H1 (cell line): ENCODE data around the gene HOMER2.

Experiments used
- CBX8 ChIP-seq: fragments of 300-800, 300-1000 bp; sonication (generic); IDR thresholded peaks from 2 replicates; pipeline ENCODE4 v1.7.1; 2016; ENCODE audit warnings: low read depth, low read length, borderline replicate concordance
- CTCF ChIP-seq, 3 experiments: IDR thresholded peaks; 1 replicate in 2 of 3; 2 replicates in 1 of 3; pipeline versions ENCODE4 v1.5.1 to v1.6.1; 2011; ENCODE audit warnings: low read length in 3 of 3, mild to moderate bottlenecking in 3 of 3, inconsistent platforms in 2 of 3, low read depth in 1 of 3, moderate library complexity in 1 of 3; ENCODE audit not compliant: insufficient read depth in 1 of 3; ENCODE audit errors: control extremely low read depth in 1 of 3
- EP300 ChIP-seq, 2 experiments: IDR thresholded peaks; 1 replicate in 1 of 2; 2 replicates in 1 of 2; pipeline ENCODE4 v1.6.1; 2011 to 2012; ENCODE audit warnings: low read depth in 2 of 2, low read length in 2 of 2, mild to moderate bottlenecking in 2 of 2, borderline replicate concordance in 1 of 2, inconsistent platforms in 1 of 2, moderate library complexity in 1 of 2
- EZH2 ChIP-seq: fragments of 200-600 bp; sonication (generic); IDR thresholded peaks from 2 replicates; pipeline ENCODE4 v1.7.1; 2012; ENCODE audit warnings: low read depth, mild to moderate bottlenecking, moderate library complexity, low read length, inconsistent platforms; ENCODE audit not compliant: severe bottlenecking
- GTF2F1 ChIP-seq: IDR thresholded peaks from 2 replicates; pipeline ENCODE4 v1.6.1; 2012; ENCODE audit warnings: low read depth, low read length, improper control_type of control experiment, borderline replicate concordance
- HDAC6 ChIP-seq: IDR thresholded peaks from one replicate; pipeline ENCODE4 v1.7.1; 2012; ENCODE audit warnings: low read depth, mild to moderate bottlenecking, inconsistent platforms, low read length, moderate library complexity
- JUND ChIP-seq: IDR thresholded peaks from 2 replicates; pipeline ENCODE4 v1.6.1; 2011; ENCODE audit warnings: mild to moderate bottlenecking, improper control_type of control experiment, low read length
- POU5F1 ChIP-seq: IDR thresholded peaks from 2 replicates; pipeline ENCODE4 v1.6.1; 2011; ENCODE audit warnings: low read depth, mild to moderate bottlenecking, low read length, moderate library complexity
- SIN3A ChIP-seq, 2 experiments: IDR thresholded peaks in 1 of 2; conservative IDR thresholded peaks in 1 of 2; 2 replicates each; pipeline ENCODE4 v1.6.1; 2011 to 2012; ENCODE audit warnings: low read length in 2 of 2, improper control_type of control experiment in 1 of 2, low read depth in 1 of 2, mild to moderate bottlenecking in 1 of 2
- TF ChIP-seq, protein P1 (sequence below): IDR thresholded peaks from 2 replicates; pipeline ENCODE4 v1.6.1; 2011; ENCODE audit warnings: low read length, improper control_type of control experiment

GRCh38 chr15:82904574-82904973 lies 47.9 kb downstream of the HOMER2 start:
- TF ChIP-seq EZH2 (no peak), CTCF (IDR thresholded peaks at IDR 0.05; ENCODE audit: control extremely low read depth in 1 of 3, insufficient read depth in 1 of 3, low read depth in 1 of 3, low read length in 3 of 3) (no peak), SIN3A (conservative IDR thresholded peaks at IDR 0.05 in 1 of 2, IDR thresholded peaks at IDR 0.05 in 1 of 2; ENCODE audit: low read depth in 1 of 2, low read length in 2 of 2) (no peak), HDAC6 (no peak), GTF2F1 (no peak), JUND (no peak), POU5F1 (no peak), CBX8 (no peak), EP300 (IDR thresholded peaks at IDR 0.05; ENCODE audit: borderline replicate concordance in 1 of 2, low read depth in 2 of 2, low read length in 2 of 2) (no peak)
- TF ChIP-seq, protein P1, sequence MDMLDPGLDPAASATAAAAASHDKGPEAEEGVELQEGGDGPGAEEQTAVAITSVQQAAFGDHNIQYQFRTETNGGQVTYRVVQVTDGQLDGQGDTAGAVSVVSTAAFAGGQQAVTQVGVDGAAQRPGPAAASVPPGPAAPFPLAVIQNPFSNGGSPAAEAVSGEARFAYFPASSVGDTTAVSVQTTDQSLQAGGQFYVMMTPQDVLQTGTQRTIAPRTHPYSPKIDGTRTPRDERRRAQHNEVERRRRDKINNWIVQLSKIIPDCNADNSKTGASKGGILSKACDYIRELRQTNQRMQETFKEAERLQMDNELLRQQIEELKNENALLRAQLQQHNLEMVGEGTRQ: no peak
